ENCODE measurements around the gene COL1A1.

The COL1A1 gene

DNA sequence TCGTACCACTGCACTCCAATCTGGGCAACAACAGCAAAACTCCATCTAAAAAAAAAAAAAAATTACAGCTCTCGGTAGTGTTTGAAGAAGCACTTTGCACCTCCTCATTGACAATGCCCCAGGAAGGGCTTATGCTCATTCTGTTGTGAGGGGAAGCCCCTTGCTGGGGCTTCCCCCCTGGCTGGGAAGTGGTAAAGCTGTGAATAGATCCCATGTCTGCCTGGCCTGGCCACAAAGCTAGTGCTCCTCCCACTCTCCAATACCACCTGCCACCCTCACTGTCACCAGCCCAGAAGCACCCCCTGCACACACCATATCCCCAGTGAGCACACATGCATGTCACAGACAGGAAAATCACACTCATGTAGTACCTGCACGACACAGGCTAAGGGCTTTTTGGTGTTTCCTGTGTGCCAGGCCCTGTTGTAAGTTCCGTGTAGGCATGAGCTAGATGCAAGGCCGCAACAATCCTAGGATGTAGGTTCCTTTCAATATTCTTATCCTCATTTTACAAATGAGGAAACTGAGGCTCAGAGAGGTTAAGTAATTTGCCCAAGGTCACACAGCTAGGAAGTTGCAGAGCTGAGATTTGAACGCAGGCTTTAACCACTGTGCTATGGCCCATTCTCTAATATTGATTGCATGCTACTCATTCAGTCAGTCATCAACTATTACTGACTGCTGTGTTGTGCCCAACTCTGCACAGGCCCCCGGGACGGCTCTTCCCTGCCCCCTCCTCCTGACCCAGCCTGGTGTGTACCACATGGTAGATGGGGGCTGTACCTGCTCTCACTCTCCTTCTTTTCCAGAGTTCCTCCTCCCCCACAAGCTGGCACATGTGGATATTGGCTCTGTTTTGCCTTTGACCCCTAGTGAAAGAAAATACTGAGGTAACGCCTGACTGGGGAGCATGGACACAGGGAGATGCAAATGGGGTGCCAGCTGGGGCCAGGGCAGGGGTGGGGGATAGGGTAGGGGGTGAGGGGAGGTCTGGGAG, 11.9 kb upstream of the COL1A1 start:
- peak; percentile 59 for DNase-seq

DNA sequence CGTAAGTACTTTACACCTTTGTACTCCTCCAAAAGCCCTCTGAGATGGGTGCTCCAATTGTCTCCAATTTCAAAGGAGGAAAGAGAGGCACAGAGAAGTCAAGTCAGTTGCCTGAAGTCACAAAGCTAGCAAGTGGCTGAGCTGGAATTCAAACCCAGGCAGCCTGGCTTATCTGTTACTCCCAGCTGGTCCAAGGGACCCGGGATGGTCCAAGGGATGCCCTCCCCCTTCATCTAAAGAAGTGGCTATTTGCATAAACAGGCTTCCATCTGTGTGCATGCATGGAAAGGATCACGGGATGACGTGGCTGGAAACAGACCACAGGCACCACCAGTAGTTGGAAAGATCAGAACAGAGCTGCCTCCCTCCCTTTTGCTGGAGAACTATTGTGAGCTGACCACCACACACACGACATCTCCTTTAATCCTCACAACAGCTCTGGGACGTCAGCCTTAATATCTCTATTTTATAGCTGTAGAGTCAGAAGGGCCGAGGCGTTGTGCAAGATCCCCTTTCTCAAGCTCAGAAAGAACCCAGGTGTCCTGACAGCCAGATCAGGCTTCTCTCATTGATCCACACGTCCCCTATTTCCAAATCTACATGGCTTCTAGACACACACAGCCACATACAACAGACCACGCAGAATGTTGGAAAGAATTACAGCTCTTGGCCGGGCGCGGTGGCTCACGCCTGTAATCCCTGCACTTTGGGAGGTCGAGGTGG, 10.9 kb upstream of the COL1A1 start:
- no peak for DNase-seq

DNA sequence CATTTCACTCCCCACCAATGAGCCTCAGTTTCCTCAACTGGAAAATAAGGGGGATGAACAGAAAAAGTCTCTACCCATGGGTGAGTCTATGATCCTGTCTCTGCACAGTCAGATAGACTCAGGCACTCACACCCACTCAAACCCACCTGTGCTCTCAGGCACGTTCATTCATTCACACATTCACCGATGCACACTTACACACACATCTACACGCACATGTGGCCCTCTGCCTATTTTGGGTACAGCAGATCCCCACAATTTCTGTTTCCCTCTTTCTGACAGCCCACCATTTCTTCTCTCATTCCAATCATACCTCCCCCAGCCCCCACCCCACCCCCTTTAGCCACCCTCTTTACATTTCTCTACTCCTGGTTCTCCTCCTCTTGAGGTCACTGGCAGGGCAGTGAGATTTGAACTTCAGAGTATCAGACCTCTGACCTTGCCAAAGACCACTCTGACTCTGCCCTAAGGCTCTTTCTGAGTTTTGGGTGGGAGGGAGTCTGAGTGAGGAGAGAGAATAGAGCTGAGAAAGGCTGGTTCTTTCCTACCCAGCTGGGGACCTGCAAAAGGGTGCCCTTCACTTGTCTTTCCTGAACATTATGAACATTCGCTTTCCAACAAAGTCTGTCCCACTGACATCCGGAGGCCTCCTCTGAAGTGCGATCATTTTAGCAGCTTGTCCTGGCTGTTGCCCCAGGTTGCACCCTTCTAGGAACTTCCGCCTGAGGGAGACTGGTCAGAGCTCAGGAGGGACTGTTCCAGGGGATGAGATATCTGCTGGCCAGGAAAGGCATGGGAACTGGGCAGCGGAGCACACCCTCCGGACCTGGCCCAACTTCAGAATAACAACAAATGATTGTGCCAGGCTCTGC, 10.1 kb upstream of the COL1A1 start:
- DNase-seq: no peak

DNA sequence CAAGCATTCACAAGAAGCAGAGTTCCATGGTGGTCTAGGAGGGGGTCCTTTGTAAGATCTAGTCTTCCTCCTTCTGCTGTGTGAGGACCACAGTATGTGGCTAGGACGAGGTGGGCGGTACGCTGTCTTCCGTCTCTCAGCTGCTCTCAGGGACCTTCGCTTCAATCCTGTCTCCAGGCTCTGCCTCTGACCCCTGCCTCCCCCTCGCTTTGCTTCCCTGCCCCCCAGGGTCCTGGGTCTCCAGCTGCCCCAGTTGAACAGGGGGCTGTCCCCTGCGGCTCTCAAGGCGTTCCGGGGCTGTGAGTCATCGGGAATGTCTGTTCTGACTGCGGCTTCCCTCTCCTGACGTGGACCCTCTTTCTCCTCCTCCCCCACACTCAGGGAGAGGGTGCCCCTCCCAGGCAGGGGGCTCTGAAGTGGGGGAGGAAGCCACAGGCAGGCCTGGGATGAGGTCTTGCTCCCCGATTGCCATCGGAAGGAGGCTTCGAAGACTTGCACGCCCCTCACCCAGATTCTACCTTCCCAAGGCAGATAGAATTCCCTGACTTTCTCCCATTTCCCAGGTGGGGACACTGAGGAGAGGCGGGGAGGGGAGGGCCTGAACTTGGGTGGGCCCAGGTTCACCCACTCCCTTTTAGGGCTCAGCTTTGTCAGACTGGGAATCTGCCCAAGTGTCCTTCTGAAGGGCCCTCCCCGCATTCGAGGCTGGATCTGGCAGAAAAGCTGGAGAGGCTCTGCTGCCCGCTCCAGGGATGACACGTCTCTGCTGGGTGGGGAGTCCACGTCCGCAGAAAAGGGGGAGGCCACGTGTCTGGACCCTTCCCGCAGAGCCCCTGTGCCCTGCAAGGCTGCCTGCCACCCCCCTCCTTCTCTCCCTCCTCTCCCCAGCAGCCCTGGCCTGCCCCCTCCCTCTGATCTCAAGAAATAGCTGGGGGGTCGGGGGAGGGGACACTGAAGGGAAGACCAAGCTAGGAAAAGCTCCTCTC, 9.1 kb upstream of the COL1A1 start:
- DNase-seq: no peak

DNA sequence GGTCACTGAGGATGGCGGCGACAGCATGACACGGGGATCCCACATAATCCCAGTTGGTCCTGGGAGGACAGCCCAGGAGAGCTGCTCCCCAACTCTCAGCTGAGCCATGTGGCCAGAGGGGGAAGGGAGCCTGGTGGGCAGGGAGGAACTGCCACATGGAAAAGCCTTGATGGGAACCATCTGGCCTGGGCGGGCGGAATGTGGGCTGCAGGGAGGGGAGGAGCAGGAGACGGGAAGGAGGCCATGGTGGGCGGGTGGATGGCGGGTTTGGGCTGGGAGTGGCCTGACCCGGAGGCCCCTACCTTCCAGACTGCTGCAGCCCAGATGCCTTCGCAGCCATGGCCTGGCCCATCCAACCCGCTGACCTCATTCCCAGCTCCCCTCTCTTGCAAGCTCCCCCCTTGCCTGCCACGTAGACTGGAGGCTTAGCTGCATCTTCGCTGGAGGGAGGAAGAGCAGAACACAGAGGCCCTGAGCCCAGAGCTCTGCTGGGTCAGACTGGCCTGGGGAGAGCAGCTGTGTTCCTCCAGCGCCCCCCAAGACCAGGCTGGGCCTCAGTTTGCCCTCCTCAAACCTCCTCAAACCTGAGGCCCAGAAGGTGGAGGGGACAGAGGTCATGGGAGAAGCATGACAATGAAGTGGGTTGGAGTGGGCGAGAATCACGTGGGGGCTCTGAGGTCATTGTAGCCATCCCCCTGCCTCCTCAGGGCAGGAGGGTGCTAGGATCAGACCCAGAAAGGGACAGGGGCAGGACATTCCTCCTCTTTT, 8.2 kb upstream of the COL1A1 start:
- DNase-seq: no peak

DNA sequence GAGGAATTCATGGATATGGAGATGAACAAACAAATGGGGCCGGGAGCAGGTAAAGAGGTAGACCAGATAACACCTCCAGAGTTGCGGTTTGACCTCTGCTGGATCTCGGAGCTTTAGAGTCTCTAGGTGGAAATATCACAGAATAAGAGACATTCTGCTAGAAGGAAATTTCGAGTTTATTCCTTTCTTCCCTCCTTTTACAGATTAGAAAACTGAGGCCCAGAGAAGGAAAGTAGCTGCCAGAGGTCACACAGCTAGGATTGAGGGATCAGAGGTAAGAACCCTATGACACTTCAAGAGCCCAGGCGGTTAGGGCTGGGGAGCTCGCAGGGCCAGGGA, 7.7 kb upstream of the COL1A1 start:
- no peak for DNase-seq

DNA sequence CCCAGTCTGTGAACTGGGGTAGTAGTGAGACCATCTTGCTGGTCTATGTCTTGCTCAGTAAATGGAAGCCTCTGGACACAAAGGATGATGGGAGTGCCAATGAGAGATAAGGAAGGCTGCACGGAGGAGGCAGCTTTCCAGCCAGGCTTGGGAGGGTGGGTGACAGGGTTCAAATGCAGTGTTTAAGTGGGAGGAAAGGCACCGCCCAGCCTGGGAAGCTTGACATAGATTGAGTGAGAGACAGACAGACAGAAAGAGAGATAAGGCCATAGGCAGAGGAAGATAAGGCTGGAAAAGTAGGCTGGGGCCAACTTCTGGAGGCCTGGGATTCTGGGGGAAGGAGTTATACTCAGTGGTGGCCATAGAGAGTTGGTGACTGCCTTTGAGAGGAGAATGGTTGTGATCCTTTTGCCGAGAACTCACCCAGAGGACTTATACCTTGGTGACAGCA, 7.2 kb upstream of the COL1A1 start:
- no peak for DNase-seq

DNA sequence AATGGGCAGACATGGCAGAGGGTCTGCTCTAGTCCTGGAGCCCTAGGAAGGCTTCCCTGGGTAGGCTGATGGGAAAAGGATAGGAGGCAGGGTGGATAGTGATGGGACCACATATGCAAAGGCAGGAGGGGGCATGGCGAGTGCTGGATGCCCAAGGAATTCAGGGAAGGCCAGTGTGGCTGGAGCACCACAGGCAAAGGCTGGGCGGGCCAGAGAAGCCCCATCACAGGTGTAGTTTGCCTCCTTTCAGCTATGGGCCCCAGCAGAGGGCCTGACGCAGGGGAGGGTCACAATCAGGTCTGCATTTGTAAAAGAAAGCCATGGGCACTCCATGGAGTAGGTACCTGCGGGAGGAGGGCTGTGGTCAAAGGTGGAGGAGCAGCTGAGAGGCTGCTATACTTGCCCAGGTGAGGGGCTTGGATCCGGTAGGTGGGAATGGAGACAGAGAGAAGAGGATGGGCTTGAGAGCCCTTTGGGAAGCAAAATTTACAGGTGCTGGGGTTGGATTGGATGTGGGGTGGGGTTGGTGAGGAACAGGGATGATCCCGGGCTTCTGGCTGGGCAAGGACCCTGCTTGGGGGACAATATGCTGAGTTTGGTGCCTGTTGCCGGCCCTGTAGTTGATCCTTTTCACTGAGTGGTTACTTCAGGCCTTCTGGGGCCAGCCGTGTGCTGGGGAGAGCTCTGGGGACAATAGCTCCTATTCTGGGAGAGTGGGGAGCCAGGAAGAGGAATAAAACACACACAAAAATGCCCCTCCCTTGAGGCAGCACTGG, 6.5 kb upstream of the COL1A1 start:
- DNase-seq: no peak

DNA sequence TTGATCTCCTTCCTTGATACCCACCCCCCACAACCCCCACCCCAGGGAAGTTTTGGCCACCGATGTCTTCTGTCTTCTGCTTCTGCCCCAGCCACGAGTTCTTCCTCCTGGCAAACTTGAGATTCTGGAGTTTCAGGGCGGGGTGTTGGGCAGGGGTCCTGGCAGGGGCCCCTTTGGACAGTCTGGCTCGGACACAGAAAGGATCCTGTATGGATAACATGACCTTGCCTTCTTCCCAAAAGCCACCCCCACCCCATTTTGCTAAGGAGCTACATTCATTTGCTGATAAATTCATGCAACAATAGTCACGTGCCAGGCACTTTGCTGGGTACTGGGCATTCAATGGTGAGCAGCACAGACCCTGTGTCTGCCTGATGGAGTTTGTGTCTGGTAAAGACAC, 5.9 kb upstream of the COL1A1 start:
- DNase-seq: no peak

DNA sequence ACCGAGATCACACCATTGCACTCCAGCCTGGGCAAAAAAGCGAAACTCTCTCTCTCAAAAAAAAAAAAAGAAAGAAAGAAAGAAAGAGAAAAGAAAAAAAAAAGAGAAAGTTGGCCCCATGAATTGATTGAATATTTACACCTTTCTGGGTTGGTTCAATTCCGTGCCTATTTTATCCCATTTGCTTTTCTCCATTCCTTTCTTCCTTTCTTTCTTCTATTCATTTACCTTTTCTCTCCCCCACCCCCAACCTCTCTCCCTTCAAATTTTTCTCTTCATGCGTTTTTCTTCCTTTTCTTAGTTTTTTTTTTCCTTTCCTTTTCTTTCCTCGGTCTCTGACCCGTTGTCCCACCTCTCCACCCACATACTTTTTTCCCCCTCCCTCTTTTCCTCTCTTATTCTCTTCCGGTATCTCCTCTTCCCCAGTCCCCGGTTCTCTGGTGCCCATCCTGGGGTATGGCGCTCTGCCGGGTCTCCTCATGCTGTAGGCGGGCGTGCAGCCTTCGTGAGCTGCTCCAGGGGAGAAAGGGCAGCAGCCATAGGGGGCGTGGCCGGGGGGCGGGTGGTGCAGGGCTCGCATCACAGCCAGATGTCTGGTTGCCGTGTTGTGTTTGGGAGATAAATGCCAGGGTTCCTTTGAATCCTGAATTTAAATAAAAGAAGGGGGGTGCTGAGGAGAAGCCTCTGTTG, 5.3 kb upstream of the COL1A1 start:
- DNase-seq: no peak

DNA sequence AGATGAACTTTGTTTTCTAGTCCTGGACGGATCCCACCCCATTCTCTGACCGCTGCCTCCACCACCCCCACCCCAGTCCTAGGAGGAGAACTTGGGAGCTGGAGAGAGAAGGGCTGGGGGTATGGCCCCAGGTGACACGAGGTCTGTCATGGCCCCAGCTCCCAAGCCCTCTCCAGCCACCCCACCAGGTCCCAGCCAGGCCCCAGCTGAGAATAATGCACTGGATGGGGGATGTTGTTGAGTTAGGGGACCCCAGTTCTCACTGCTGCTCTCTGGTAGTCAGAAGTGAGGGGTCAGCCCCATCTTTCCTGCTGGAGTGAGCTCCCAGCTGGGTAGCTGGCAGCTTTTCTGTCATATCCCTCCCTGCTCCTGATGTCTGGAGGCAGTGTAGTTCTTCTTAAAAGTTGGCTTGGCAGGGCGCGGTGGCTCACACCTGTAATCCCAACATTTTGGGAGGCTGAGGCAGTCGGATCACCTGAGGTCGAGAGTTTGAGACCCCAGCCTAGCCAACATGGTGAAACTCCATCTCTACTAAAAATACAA, 4.6 kb upstream of the COL1A1 start:
- no peak for DNase-seq

DNA sequence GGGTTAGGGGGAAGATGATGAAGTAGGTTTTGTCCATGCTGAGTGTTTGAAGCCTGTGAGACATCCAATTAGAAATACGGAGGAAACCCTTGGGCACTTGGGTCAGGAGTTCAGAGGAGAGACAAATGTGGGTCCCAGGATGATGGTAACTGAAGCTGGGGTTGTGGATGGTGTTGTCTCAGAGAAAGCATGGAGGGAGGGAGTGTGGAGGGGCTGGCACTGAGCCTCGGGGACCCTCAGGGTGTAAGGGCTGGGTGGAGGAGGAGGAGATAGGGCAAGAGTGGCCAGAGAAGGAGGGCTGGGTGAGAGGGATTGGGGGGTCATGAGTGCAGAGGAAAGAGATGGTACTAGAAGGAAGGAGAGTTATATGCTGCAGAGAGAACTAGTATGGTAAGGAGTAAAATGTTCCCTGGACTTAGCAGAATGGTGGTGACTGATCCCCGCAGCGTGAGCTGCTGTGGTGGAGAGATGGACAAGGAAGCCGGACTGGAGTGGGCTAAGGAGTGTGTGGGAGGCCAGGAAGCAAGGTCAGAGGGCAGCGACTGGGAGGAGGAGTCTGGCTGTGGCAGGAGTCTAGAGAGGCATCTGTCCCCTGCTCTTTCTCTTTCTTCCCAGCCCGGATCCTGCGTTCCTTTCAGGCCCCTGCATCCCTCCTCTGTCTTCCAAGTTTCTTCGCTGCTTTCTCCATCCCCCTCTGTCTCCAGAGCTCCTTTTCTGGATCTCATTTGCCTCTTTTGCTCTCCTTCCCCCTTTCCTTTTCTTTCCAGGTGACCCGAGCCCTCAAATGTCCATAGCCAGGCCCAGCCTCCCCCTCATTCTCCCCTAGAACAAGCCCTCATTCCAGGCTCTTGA, 3.9 kb upstream of the COL1A1 start:
- no peak for DNase-seq

DNA sequence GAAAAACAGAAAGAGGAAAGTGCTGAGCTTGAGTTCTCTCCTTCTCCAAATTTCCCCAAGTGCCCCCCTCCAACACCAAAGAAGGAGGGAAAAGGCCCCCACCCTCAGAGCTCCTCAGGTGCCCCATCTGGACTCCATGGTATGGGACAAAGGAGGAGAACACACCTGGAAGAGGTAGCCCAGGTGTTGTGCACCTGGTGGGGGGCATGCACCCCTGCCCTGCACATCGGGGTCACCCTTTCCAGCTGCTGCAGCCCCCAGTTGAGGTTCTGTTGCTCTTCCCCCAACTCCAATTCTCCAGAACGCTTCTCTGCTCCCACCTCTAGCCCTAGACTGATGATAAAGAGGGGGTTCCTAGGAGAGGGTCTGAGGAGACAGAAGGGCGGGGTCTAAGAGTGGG, 3.0 kb upstream of the COL1A1 start:
- no peak for DNase-seq

DNA sequence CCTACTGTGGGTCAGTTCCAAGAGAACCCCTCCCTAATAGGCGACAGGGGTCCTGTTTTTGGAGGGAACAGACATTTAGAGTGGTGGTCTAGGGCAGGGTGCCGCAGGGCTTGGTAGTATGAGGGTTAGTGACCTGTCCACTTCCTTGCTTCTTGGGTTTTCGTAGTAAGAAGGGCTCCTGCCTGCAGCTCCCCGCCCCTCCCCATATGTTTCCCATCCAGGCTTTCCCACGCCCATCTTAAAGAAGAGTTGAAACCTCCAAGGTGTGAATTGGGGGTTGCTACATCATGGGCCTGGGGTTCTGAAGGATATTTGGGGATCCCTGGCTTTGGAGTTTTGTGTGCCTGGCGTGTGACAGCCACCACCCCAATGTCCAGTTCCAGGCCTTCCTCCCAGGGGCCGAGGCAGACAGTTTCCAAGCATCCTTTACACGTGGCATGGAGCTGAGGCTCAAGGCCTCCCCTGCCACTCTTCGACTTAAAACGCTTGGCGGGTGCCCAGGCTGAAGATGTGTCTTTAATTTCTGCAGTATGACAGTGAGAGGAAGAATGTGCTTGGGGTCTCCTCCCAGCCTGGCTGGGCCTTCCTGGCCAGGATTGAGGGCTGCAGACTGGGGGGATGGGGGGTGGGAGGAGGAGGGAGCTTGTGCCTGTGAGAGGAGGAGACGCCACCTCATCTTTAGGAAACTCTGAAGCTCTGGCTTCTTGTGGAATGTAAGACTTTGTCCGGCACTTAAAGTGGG, 2.3 kb upstream of the COL1A1 start:
- no peak for DNase-seq

DNA sequence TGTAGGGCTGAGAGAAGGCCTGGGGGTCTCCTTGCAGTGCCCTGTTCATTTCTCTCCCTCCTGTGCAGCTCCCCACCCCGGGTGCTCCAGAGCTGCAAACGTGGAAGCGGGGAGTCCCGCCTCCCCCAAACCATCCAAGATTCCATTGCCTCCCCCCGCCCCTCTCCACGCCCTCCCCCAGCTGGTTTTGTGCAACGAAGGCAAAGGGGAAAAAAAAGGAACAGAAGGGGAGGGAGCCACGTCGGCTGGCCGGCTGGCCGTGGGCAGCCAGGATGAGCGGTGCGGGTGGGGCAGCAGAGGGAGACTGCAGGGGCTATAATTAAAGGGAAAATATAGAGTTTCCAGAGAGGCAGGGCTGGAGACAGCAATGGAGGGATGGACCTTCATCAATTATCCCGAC, 1.7 kb upstream of the COL1A1 start:
- DNase-seq: no peak

DNA sequence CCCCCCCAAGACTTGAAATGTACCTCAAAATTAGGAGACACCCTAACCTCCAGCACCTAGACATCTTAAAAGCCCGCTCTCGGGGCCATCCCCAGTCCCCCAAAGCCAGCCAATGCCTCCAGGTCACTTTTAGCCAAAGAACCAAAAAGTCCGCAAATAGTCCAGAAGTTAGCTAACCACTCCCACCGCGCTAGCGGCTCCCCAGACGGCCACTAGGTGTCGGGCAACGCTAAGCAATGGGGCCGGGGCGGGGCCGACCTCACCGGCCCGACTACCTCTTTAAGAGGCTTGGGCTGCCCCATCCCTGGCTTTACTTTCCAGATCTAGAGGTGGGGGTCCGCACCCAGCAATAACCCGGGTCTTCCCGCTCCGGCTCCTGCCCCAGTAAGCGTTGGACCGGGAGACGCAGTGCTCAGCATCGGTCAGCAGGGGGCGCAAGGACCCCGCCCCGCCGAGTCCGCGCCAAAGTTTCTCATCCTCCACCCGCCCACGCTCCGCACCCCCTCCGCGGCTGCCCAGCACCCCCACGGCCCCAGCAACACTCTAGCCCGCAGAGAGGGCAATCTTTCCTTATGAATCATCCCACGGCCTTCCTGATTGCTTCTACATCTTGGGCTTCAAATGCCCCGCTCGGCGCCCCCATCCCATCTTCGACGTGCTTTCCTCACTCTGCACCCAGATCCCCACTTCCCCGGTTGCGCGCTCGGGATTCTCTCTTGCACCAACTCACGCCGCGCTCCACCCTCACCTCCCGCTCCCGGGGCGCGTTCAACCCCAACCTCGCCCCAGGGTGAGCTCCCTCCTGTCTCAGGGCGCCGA, 765 bp downstream of the COL1A1 start:
- DNase-seq: peak; percentile 83

Measured in activated CD4-positive, alpha-beta T cell treated with anti-CD3 and anti-CD28 coated beads, Interleukin-10, Interleukin-2, amounts not matched to agents 100 ng/mL and 50 ng/mL, durations not matched to agents 16 hours and 8 hours (primary cell).